ENCODE results near the gene CASP9.
"Not testable (repeated sequence)": the region's sequence is repeated elsewhere in the genome, so short reads cannot be mapped to it uniquely, and the experiment has no call there.

CASP9 gene

DNA sequence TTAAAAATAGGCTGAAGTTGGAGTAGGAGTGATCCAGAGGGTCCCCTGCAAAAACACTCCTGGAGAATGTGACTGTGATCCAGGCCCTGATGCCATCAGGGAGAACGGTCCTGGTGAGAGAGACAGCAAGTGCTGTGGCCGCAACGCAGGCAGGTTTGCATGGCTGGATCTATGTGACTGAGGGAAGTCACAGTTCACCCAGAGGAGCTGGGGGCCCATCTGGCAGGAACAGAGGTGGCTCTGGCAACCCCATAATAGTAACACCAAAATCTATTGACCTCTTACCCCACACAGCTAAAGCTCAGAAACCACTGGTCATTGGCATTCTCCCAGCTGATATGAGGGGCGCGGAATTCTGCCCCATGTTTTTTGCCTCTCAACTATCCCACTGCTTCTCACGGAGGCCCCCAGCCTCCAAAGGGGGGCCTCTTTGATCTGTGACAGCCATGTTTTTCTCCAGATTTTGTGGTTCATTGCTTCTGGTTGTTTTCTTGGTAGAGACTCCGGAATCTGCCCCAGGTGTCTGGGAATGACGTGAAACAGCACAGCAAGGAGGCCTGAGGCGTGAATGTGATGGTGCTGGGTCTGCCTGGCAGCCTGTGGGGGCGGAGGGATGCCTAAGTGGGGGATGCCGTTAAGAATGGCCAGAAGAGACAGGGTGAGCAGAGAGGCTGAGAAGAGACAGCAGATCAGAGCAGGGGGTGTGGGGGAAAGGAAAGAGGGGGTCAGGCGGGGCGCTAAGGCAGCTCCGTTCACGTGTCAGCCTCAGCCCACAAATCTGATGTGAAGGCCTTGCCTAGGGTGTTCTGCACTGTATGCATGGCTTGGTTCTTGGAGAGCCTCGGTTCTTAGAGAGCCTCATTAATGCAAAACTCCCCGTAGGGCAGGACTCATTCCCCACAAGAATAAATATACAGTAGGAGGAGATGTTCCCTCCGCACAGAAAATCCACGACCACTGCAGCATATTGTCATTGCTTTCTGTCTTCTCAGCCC lies 23.5 kb downstream of the CASP9 start:
- peak; percentile 32 for DNase-seq (ENCODE audit: low read depth)

DNA sequence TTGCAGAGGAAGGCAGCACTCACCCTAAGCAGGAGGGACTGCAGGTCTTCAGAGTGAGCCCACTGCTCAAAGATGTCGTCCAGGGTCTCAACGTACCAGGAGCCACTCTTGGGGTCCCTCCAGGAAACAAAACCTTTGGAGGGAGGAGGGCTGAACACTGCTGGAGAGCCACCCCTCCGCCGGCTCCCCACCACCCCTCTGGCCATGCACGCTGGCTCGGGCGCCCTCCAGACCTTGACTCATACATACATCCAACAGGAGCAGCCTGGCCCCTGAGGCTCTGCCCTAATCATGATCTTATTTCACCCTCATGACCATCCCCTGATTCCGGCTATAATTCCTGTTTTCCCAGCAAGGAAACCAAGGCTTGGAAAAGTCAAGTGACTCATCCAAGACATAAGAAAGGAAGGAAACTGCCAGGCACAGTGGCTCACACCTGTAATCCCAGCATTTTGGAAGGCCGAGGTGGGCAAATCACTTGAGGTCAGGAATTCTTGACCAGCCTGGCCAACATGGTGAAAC lies 30.1 kb downstream of the CASP9 start:
- no peak for DNase-seq (ENCODE audit: low read depth)

DNA sequence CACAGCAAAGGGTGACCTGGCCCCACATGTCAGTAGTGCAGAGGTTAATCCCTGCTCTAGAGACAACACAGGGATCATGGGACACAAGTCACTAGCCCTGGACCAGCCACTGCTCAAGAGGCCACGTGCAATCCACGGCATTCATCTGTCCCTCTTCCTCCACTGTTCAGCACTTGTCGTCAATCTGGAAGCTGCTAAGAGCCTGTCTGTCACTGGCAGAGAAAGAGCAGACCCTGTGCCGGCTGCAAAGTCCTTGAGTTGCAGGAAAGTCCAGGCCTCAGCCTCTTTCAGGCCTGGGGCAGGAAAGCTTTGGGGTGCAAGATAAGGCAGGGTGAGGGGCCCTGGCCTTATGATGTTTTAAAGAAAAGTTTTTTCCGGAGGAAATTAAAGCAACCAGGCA lies 31.4 kb downstream of the CASP9 start:
- no peak for DNase-seq (ENCODE audit: low read depth)

DNA sequence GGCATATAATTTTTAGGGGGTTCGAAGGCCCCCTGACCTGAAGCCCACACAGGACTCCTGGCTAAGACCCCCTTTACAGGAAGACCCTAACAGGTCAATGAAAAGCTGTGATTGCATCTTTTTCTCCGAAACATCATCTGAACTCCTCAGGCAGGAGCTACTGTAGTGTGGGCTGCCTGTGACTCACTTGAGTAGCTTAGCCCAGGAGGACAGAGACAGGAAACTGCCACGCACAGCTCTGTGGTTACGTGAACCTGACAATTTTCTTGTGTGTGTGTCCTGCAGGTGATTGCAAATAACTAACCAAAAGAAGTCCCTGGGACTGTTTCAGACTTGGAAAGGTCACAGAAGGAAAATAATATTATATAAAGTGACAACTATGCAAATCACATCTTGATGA lies 33.0 kb downstream of the CASP9 start:
- peak; percentile 32 for DNase-seq (ENCODE audit: low read depth)

- no peak for DNase-seq (ENCODE audit: low read depth)
These were observed 34.8 kb downstream of the CASP9 start for GRCh38 chr1:15489052-15489736.

DNA sequence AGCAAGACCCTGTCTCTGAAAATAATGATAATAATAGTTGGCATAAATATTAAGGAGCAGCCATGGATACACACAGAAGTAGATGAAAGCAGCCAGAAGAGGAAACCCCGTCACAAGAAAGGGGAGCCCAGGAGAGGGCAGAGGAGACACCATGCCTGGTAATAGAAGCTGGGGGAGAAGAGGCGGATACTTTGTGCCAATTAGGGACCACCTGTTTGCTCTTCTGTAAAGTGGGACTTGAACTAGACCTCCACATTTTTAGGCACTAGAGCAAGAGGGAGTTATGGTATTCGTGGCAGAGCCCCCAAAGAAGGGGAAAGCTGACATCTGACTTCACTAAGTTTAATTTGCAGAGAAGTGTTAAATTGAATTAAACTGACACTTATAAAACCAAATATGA lies 35.6 kb downstream of the CASP9 start:
- DNase-seq (ENCODE audit: low read depth) = no peak

- not testable (repeated sequence) for DNase-seq (ENCODE audit: low read depth)
These were observed 37.0 kb downstream of the CASP9 start for GRCh38 chr1:15486844-15487610.

- DNase-seq (ENCODE audit: low read depth) = no peak
These were observed 38.4 kb downstream of the CASP9 start for GRCh38 chr1:15485636-15486035.

- DNase-seq (ENCODE audit: low read depth) = not testable (repeated sequence)
These were observed 39.6 kb downstream of the CASP9 start for GRCh38 chr1:15484443-15484842.

DNA sequence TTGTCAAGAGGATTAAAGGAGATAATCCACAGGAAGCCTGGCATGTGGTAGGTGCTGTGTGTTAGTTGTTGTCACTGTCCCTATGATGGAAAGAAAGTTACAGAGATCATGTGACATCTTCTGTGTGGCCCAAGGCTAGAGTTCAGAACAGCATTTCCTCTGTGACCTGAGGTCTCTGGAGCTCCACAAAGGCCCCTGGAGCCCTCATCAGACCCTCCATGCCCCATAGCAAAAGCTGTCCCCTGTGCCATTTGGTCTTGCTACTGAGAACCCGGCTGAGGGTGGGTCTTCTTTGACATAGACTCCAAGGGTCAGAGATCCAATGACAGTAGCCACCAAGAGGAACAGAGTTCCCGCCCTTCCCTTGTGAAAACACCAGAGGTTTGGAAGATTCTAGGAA lies 40.0 kb downstream of the CASP9 start:
- DNase-seq (ENCODE audit: low read depth) = no peak

GRCh38 chr1:15482983-15483543 lies 41.0 kb downstream of the CASP9 start:
- not testable (repeated sequence) for DNase-seq (ENCODE audit: low read depth)

- not testable (repeated sequence) for DNase-seq (ENCODE audit: low read depth)
These were observed 41.6 kb downstream of the CASP9 start for GRCh38 chr1:15482455-15482854.

- DNase-seq (ENCODE audit: low read depth) = no peak
These were observed 44.2 kb downstream of the CASP9 start for GRCh38 chr1:15479654-15480347.

- DNase-seq (ENCODE audit: low read depth) = peak; percentile 34
These were observed 46.3 kb downstream of the CASP9 start for GRCh38 chr1:15477646-15478212.

DNA sequence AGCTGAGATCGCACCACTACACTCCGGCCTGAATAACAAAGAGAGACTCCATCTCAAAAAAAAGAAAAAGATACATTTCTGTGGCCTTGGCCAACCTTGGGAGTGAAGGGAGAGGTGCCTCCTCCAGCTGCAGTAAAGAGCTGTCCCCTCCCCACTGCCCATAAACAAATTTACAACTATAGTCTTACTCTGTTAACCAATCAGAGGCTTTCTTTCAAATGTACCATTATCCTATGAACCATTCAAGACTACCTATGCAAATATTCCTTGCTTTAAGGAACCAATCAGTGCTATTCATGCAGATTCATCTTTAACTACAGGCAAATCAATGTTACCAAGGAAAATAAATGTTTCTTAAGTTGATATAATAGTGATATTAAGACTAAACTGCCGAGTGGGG lies 47.1 kb downstream of the CASP9 start:
- no peak for DNase-seq (ENCODE audit: low read depth)

DNA sequence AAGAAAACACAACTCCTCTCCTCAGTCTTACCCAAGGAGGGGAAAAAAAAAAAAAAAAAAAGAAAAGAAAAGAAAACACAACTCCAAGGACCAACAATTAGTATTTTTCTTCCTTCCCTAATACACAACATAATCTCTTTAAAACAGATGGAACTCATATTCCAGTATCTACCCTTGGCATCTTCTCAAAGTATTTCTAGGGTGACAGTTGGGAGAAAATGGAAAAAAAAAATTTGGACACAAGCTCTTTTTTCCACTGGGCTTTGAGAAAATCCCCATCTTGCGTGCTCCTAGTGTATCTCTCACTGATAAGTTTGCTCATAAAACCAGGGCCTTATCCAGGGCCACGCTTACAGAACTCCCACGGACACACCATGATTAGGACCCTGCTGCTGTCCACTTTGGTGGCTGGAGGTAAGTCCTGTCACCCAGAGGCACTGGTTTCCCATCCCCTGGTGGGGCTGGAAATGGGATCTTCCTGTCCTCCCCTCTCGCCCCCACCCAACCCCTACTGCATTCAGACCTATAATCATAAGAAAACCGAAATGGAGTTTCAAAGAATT lies 48.2 kb downstream of the CASP9 start, which contains the start of gene CELA2B:
CELA2B (plus strand) TSS at position 353 of the 563 bp plus-strand sequence; CDS start at position 375, 22 bp downstream.
- no peak for DNase-seq (ENCODE audit: low read depth)

DNA sequence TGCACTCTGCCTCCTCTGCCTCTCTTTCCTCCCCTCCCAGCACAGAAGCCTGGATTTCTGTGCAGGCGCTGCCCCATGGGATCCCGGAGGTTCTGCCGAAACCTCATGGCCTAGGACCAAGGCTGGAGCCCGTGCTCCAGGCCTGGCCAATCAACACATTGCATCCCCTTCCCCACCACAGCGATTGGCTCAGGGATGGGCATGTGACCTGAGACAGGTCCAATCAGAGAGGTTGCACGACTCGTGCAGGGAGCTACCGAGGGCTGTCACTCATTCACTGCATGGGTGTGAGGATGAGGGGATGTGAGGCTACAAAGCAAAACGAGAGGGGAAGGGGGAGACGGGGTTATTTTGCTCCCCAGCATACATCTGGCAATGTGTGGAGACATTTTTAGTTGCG lies 51.4 kb downstream of the CASP9 start:
- no peak for DNase-seq (ENCODE audit: low read depth)

DNA sequence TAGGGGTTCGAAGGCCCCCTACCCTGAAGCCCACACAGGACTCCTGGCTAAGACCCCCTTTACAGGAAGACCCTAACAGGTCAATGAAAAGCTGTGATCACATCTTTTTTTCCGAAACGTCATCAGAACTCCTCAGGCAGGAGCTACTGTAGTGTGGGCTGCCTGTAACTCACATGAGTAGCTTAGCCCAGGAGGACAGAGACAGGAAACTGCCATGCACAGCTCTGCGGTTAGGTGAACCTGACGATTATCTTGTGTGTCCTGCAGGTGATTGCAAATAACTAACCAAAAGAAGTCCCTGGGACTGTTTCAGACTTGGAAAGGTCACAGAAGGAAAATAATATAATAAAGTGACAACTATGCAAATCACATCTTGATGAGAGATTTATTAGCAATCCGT lies 52.3 kb downstream of the CASP9 start:
- DNase-seq (ENCODE audit: low read depth) = not testable (repeated sequence)

GRCh38 chr1:15471067-15471466 lies 52.9 kb downstream of the CASP9 start:
- DNase-seq (ENCODE audit: low read depth) = not testable (repeated sequence)

- DNase-seq (ENCODE audit: low read depth) = not testable (repeated sequence)
These were observed 54.1 kb downstream of the CASP9 start for GRCh38 chr1:15469821-15470448.
